SU-DHL-6 (cell line): Measurements from ENCODE around the gene FSHB.

Experiments used
- CTCF ChIP-seq: fragments of 200-600 bp; sonication (generic); IDR thresholded peaks from one replicate; pipeline ENCODE4 v1.5.1; 2017; ENCODE audit warnings: antibody characterized with exemption, mild to moderate bottlenecking, low read length, moderate library complexity; ENCODE audit not compliant: insufficient read depth, poor library complexity, severe bottlenecking
- EZH2phosphoT487 ChIP-seq: fragments of 200-600 bp; sonication (generic), shearing (Covaris generic); conservative IDR thresholded peaks from 2 replicates; pipeline ENCODE4 v1.6.1; 2018; ENCODE audit warnings: mild to moderate bottlenecking, antibody characterized with exemption, low read length, moderate library complexity, mixed read lengths

- TF ChIP-seq CTCF (no peak), EZH2phosphoT487 (no peak)
Measured at GRCh38 chr11:30203850-30204249, 27.0 kb upstream of the FSHB start.
